GM12892 (cell line): ENCODE data around the gene S100Z.

Experiments used
- POLR2A ChIP-seq: IDR thresholded peaks from 2 replicates; pipeline ENCODE4 v1.6.1; 2011; ENCODE audit warnings: low read depth, low read length, control low read depth
- TAF1 ChIP-seq: IDR thresholded peaks from 2 replicates; pipeline ENCODE4 v1.6.1; 2011; ENCODE audit warnings: low read depth, mild to moderate bottlenecking, control low read depth, low read length, borderline replicate concordance

- TF ChIP-seq POLR2A: no peak
- TF ChIP-seq TAF1: no peak
These were observed 94.8 kb downstream of the S100Z start for GRCh38 chr5:76944638-76945037.
